IgD-negative memory B cell (primary cell): Measurements from ENCODE around the gene FCGR1A. TPM values are rescaled to one million over a fixed set of nuclear protein-coding genes. Genes with fewer than 3 reads are reported as not detected.
A peak's percentile ranks its signal among the peaks of the same experiment; 100 is the strongest.
"Not testable (repeated sequence)": the region's sequence is repeated elsewhere in the genome, so short reads cannot be mapped to it uniquely, and the experiment has no call there.

Source experiments
- H3K27ac Mint-ChIP-seq, 3 donors: one replicate each; pipeline ENCODE4 v1.8.0; 2020 to 2022; ENCODE audit warnings: mild to moderate bottlenecking in 3 of 3, mixed read lengths in 3 of 3, moderate library complexity in 1 of 3
- H3K27me3 Mint-ChIP-seq: one replicate; pipeline ENCODE4 v1.8.0; 2021; ENCODE audit warnings: mixed read lengths
- H3K36me3 Mint-ChIP-seq: one replicate; pipeline ENCODE4 v1.8.0; 2020; ENCODE audit warnings: mild to moderate bottlenecking, mixed read lengths
- H3K4me1 Mint-ChIP-seq, 3 donors: one replicate each; pipeline ENCODE4 v1.8.0; 2020 to 2022; ENCODE audit warnings: mixed read lengths in 3 of 3, mild to moderate bottlenecking in 1 of 3
- H3K4me3 Mint-ChIP-seq, 4 donors: one replicate each; pipeline ENCODE4 v1.8.0; 2020 to 2022; ENCODE audit warnings: mild to moderate bottlenecking in 4 of 4, mixed read lengths in 4 of 4, moderate library complexity in 3 of 4
- H3K9me3 Mint-ChIP-seq, 3 donors: one replicate each; pipeline ENCODE4 v1.8.0; 2020 to 2021; ENCODE audit warnings: mixed read lengths in 3 of 3, mild to moderate bottlenecking in 1 of 3
- polyA plus RNA-seq: library from polyadenylated mRNA; unstranded; fragments of 300-500 nt; fragmentation: Illumina TruSeq; gene quantifications from one replicate; pipeline ENCODE4 v1.2.3, GENCODE V29; 2021

FCGR1A gene
- polyA plus RNA-seq, 1 donor from 2014 or later: 0.43 TPM

GRCh38 chr1:149766241-149766640 is 16.3 kb upstream of the FCGR1A start:
- H3K36me3 Mint-ChIP-seq, H3K4me3 Mint-ChIP-seq, H3K27ac Mint-ChIP-seq, H3K9me3 Mint-ChIP-seq, H3K27me3 Mint-ChIP-seq, H3K4me1 Mint-ChIP-seq: not testable (repeated sequence)

DNA sequence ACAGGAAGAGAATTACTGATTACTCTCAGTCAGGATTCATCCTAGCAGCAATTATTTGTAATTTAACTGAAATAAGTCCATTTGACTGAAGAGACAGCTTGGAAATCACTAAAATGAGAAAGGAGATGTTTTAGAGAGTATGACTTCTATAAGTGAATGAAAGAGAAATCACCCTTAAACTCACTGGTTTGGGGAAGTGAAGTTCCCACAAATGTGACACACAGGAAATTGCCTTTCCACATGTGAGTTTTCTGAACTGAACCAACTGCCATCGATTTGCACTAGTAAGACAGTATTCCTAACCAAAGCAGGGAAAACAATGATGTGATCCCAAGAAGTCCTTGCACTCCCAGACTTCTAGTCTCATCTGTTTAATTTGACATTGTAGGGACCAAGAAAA is 13.3 kb upstream of the FCGR1A start:
- not testable (repeated sequence) for H3K9me3 Mint-ChIP-seq, H3K36me3 Mint-ChIP-seq, H3K27me3 Mint-ChIP-seq, H3K27ac Mint-ChIP-seq, H3K4me3 Mint-ChIP-seq, H3K4me1 Mint-ChIP-seq

DNA sequence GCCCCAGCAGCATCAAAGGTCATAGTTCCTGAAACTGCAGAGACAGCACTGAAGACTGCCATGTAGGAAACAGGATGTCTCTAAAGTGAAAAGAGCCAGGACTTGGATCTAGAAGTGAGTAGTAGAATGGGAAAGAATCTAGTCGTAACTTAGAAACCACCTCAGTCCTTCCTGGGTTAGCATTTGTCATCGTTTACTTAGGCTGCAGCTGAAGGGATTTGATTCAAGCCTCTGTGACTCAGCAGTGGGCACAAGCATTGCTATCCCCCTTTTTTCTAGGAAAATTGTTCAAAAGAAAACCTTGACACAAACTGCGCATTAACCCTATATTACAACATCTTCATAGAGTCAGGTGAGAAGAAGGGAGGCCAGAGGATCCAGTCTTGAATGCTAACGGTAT is 11.8 kb upstream of the FCGR1A start:
- H3K9me3 Mint-ChIP-seq, H3K27ac Mint-ChIP-seq, H3K36me3 Mint-ChIP-seq, H3K27me3 Mint-ChIP-seq, H3K4me3 Mint-ChIP-seq, H3K4me1 Mint-ChIP-seq: not testable (repeated sequence)

DNA sequence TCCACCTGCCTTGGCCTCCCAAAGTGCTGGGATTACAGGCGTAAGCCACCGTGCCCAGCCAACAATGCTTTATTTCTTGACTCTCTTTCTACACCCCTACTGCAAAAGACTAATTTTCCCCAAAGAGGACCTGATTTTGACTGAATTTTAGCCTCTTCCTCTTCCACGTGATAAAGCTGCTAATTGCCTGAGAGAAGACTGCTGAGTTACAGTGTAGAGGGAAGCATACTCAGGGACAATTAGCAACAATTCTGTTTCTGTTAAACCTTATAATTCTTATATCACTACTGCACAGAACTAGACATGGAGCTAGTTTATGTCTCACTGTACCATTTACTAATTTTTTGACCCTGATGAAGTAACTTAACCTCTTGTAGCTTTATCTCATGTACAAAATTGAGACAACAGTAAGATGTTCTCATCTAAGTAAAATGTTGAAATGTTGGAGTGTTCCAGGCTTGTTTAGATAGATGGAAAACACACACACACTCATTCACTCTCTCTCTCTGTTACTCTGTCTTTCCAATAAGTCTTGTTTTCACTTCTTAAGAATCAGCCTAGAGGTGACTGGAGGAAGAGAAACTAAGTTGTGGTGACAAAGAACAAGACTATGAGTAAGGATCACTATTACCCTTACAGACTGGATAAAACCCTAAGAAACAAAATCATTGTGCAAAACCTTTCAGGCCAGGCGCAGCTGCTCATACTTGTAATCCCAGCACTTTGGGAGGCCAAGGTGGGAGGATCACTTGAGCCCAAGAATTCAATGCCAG is 10.7 kb upstream of the FCGR1A start:
- H3K9me3 Mint-ChIP-seq, H3K4me1 Mint-ChIP-seq, H3K36me3 Mint-ChIP-seq, H3K4me3 Mint-ChIP-seq, H3K27ac Mint-ChIP-seq, H3K27me3 Mint-ChIP-seq: not testable (repeated sequence)

- H3K27ac Mint-ChIP-seq, H3K36me3 Mint-ChIP-seq, H3K9me3 Mint-ChIP-seq, H3K4me3 Mint-ChIP-seq, H3K27me3 Mint-ChIP-seq, H3K4me1 Mint-ChIP-seq: not testable (repeated sequence)
These were observed 6.9 kb upstream of the FCGR1A start for GRCh38 chr1:149775510-149776147.

DNA sequence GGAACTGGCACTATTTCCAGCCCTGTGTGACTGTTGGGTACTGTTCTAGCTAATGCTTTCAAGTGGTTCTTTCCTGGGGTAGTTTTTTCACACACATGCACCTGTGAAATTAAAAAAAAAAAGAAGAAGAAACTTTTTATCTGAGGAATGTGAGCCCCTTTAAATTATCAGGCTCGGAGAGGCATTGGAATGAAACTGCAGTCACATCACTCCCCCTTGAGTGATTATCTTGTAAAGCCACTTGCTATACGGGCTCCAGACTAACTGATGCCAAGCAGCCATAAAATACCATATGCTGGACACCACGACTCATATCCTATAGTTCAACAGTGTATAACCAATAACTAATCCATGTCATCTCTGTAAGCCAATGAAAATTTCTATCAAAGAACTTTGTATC is 5.4 kb upstream of the FCGR1A start:
- not testable (repeated sequence) for H3K4me3 Mint-ChIP-seq, H3K4me1 Mint-ChIP-seq, H3K27me3 Mint-ChIP-seq, H3K27ac Mint-ChIP-seq, H3K9me3 Mint-ChIP-seq, H3K36me3 Mint-ChIP-seq

GRCh38 chr1:149778313-149778712 is 4.2 kb upstream of the FCGR1A start:
- H3K4me1 Mint-ChIP-seq, H3K9me3 Mint-ChIP-seq, H3K27ac Mint-ChIP-seq, H3K27me3 Mint-ChIP-seq, H3K36me3 Mint-ChIP-seq, H3K4me3 Mint-ChIP-seq: not testable (repeated sequence)

- not testable (repeated sequence) for H3K4me3 Mint-ChIP-seq, H3K4me1 Mint-ChIP-seq, H3K27ac Mint-ChIP-seq, H3K9me3 Mint-ChIP-seq, H3K36me3 Mint-ChIP-seq, H3K27me3 Mint-ChIP-seq
These were observed 995 bp upstream of the FCGR1A start for GRCh38 chr1:149781413-149781984.

- H3K27me3 Mint-ChIP-seq, H3K27ac Mint-ChIP-seq, H3K4me1 Mint-ChIP-seq, H3K4me3 Mint-ChIP-seq, H3K36me3 Mint-ChIP-seq, H3K9me3 Mint-ChIP-seq: not testable (repeated sequence)
These were observed 795 bp downstream of the FCGR1A start for GRCh38 chr1:149783289-149783688.

DNA sequence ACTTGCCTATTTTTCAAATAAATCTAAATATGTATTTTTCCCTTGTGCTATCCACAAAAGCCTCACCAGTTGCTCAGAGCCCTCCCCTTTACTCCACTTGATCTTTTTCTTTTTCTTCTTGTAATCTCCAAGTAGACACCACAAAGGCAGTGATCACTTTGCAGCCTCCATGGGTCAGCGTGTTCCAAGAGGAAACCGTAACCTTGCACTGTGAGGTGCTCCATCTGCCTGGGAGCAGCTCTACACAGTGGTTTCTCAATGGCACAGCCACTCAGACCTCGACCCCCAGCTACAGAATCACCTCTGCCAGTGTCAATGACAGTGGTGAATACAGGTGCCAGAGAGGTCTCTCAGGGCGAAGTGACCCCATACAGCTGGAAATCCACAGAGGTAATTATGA is 1.4 kb downstream of the FCGR1A start:
- H3K4me1 Mint-ChIP-seq, H3K27me3 Mint-ChIP-seq, H3K36me3 Mint-ChIP-seq: not testable (repeated sequence)

GRCh38 chr1:149787688-149788451 is 5.4 kb downstream of the FCGR1A start:
- not testable (repeated sequence) for H3K36me3 Mint-ChIP-seq, H3K9me3 Mint-ChIP-seq, H3K4me3 Mint-ChIP-seq, H3K4me1 Mint-ChIP-seq, H3K27ac Mint-ChIP-seq, H3K27me3 Mint-ChIP-seq

More for the DNA sequence above, 1.4 kb downstream of the FCGR1A start:
- not testable (repeated sequence) for H3K4me3 Mint-ChIP-seq, H3K9me3 Mint-ChIP-seq, H3K27ac Mint-ChIP-seq

- H3K4me3 Mint-ChIP-seq: peak overlapping the region; percentile 97 to 99 (median 98)
- H3K36me3 Mint-ChIP-seq: not testable (repeated sequence)
These were observed 10.0 kb downstream of the FCGR1A start for GRCh38 chr1:149792502-149792901.

GRCh38 chr1:149792912-149793515 is 10.5 kb downstream of the FCGR1A start:
- H3K9me3 Mint-ChIP-seq, H3K27me3 Mint-ChIP-seq, H3K36me3 Mint-ChIP-seq, H3K4me1 Mint-ChIP-seq: not testable (repeated sequence)
- peak overlapping the region in 1 of 3 donors; percentile 91 for H3K27ac Mint-ChIP-seq
- H3K4me3 Mint-ChIP-seq: peak overlapping the region; percentile 27 to 97 (median 62)

More at GRCh38 chr1:149792502-149792901, 10.0 kb downstream of the FCGR1A start:
- H3K9me3 Mint-ChIP-seq, H3K27me3 Mint-ChIP-seq, H3K4me1 Mint-ChIP-seq: not testable (repeated sequence)
- peak overlapping the region; percentile 43 to 98 (median 91) for H3K27ac Mint-ChIP-seq

DNA sequence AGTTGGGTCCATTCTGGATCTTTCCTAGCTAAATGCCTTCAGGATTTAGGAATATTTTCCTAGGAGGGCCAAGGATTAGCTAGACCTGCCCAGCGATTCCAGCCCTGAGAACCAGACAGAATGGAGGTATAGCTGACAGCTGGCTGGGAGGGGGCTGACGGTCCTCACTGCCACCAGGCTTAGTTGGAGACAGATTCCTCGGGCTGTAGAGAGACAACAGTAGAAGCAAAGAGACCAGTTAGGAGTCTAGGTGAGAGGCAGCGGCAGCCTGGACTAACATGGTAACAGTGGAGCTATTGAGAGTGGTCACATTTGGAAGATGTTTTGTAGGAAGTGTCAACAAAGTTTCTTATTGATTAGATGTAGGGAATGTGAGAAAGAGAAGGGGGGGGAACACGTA is 11.4 kb downstream of the FCGR1A start:
- not testable (repeated sequence) for H3K27ac Mint-ChIP-seq, H3K9me3 Mint-ChIP-seq, H3K27me3 Mint-ChIP-seq, H3K36me3 Mint-ChIP-seq, H3K4me1 Mint-ChIP-seq, H3K4me3 Mint-ChIP-seq

GRCh38 chr1:149801628-149802027 is 19.1 kb downstream of the FCGR1A start:
- H3K9me3 Mint-ChIP-seq, H3K4me3 Mint-ChIP-seq, H3K27ac Mint-ChIP-seq, H3K27me3 Mint-ChIP-seq, H3K4me1 Mint-ChIP-seq, H3K36me3 Mint-ChIP-seq: not testable (repeated sequence)
